HG03025 (cell line): ENCODE measurements around the gene DPCD.
A peak's percentile ranks its signal among the peaks of the same experiment; 100 is the strongest.

Experiments
- ATAC-seq: cut with Tn5 transposase; IDR thresholded peaks from one replicate; pipeline ENCODE4 v1.9.1; 2021; ENCODE audit warnings: mild to moderate bottlenecking, moderate library complexity; ENCODE audit not compliant: unreplicated experiment, low FRiP score

Gene DPCD

GRCh38 chr10:101566333-101567164 is 21.6 kb upstream of the DPCD start:
- no peak for ATAC-seq

- no peak for ATAC-seq
Observed at GRCh38 chr10:101567165-101568006, 20.7 kb upstream of the DPCD start.

GRCh38 chr10:101568054-101568745 is 19.9 kb upstream of the DPCD start:
- no peak for ATAC-seq

- ATAC-seq, result no peak
Observed at GRCh38 chr10:101569323-101569621, 18.8 kb upstream of the DPCD start.

- ATAC-seq, result peak; percentile 72
Observed at GRCh38 chr10:101569622-101570427, 18.3 kb upstream of the DPCD start.

- ATAC-seq, result no peak
Observed at GRCh38 chr10:101570428-101571270, 17.5 kb upstream of the DPCD start.

GRCh38 chr10:101571271-101571925 is 16.7 kb upstream of the DPCD start:
- ATAC-seq, result no peak

GRCh38 chr10:101572126-101572525 is 16.0 kb upstream of the DPCD start:
- ATAC-seq, result no peak

GRCh38 chr10:101572785-101573184 is 15.3 kb upstream of the DPCD start:
- ATAC-seq, result no peak

- no peak for ATAC-seq
Observed at GRCh38 chr10:101573885-101574753, 14.0 kb upstream of the DPCD start.

- no peak for ATAC-seq
Observed at GRCh38 chr10:101575091-101575490, 13.0 kb upstream of the DPCD start.

GRCh38 chr10:101575580-101576210 is 12.4 kb upstream of the DPCD start:
- ATAC-seq, result no peak

GRCh38 chr10:101576211-101576863 is 11.8 kb upstream of the DPCD start:
- ATAC-seq, result no peak

- ATAC-seq, result no peak
Observed at GRCh38 chr10:101577121-101577871, 10.8 kb upstream of the DPCD start.

GRCh38 chr10:101578192-101578591 is 9.9 kb upstream of the DPCD start:
- ATAC-seq, result no peak

GRCh38 chr10:101578803-101579515 is 9.2 kb upstream of the DPCD start:
- no peak for ATAC-seq
